ENCODE data around the gene BAHD1. TPM values are rescaled to one million over a fixed set of nuclear protein-coding genes. Genes with fewer than 3 reads are reported as not detected.

Gene BAHD1
- total and polyA plus RNA-seq, 9 donors: 14.8 to 67.3 (median 40.1) TPM

GRCh38 chr15:40430271-40430805 is 10.4 kb upstream of the BAHD1 start:
- Histone ChIP-seq H3K27me3 (no peaks in the 10 kb centered on the region), H3K4me1 (ENCODE audit: insufficient read depth) (no peaks in the 10 kb centered on the region), H3K4me3 (no peak overlapping the region), H3K27ac (no peak overlapping the region), H3K9me3 (no peaks in the 10 kb centered on the region), H3K36me3 (no peaks in the 10 kb centered on the region)
- intact Hi-C loops (cut with DNase I): no loop called here
- TF ChIP-seq CTCF (IDR thresholded peaks at IDR 0.05): no peak
- TF ChIP-seq EP300 (IDR thresholded peaks at IDR 0.05): no peak
- 60 to 62% (median 61%) methylated on average over 10 of the region's 10 CpGs for WGBS, 3 donors
- DNase-seq: no peak

GRCh38 chr15:40435023-40435709 is 5.6 kb upstream of the BAHD1 start:
- TF ChIP-seq CTCF (IDR thresholded peaks at IDR 0.05) (no peak), POLR2A (IDR thresholded peaks at IDR 0.05) (no peak), EP300 (IDR thresholded peaks at IDR 0.05) (no peak)
- no peaks in the 10 kb centered on the region for H3K36me3 ChIP-seq
- no peak for DNase-seq
- peaks cover 15% of the 10 kb centered on the region for H3K4me1 ChIP-seq (ENCODE audit: insufficient read depth)
- intact Hi-C loops (cut with DNase I): no loop called here
- H3K9me3 ChIP-seq: no peaks in the 10 kb centered on the region
- peak overlapping the region; percentile 71 to 85 for H3K27ac ChIP-seq
- WGBS, 3 donors: 67 to 73% (median 71%) methylated on average over 20 of the region's 20 CpGs
- H3K4me3 ChIP-seq: no peak overlapping the region
- H3K27me3 ChIP-seq: no peaks in the 10 kb centered on the region

GRCh38 chr15:40435710-40436089 is 5.1 kb upstream of the BAHD1 start:
- 15 to 26% (median 20%) methylated on average over 14 to 15 of the region's 15 CpGs for WGBS, 3 donors
- DNase-seq: peak; percentile 44 to 66 (median 54)
- Histone ChIP-seq H3K27me3 (no peaks in the 10 kb centered on the region), H3K4me3 (peak overlapping the region; percentile 36), H3K36me3 (no peaks in the 10 kb centered on the region), H3K9me3 (no peaks in the 10 kb centered on the region), H3K27ac (peak overlapping the region; percentile 71 to 85), H3K4me1 (ENCODE audit: insufficient read depth) (peaks cover 15% of the 10 kb centered on the region)
- intact Hi-C loops (cut with DNase I): no loop called here
- no peak for TF ChIP-seq POLR2A (IDR thresholded peaks at IDR 0.05)
- no peak for TF ChIP-seq EP300 (IDR thresholded peaks at IDR 0.05)
- TF ChIP-seq CTCF (IDR thresholded peaks at IDR 0.05): no peak

GRCh38 chr15:40436116-40436891 is 4.4 kb upstream of the BAHD1 start:
- Histone ChIP-seq H3K4me3 (peak overlapping the region; percentile 36), H3K36me3 (no peaks in the 10 kb centered on the region), H3K27ac (peak overlapping the region; percentile 71 to 85), H3K4me1 (ENCODE audit: insufficient read depth) (peaks cover 15% of the 10 kb centered on the region), H3K9me3 (no peaks in the 10 kb centered on the region), H3K27me3 (no peaks in the 10 kb centered on the region)
- intact Hi-C loops (cut with DNase I): no loop called here
- DNase-seq: peak; percentile 58 to 74 (median 71)
- no peak for TF ChIP-seq EP300 (IDR thresholded peaks at IDR 0.05)
- no peak for TF ChIP-seq POLR2A (IDR thresholded peaks at IDR 0.05)
- TF ChIP-seq CTCF (IDR thresholded peaks at IDR 0.05): no peak
- 0 to 1% (median 1%) methylated on average over 30 to 39 of the region's 39 CpGs for WGBS, 3 donors

Measured in ovary (tissue), 9 donors.